Coronary artery (tissue), 2 donors: Measurements from ENCODE around the gene ADGRL3.

Experiments
- DNase-seq: peaks from one replicate; pipeline ENCODE4 v3.0.0-alpha.2; 2017; ENCODE audit warnings: low spot score
- H3K27ac ChIP-seq, 2 donors: fragments of 200-600 bp; sonication (generic); one replicate each; pipeline ENCODE4 v1.5.1; 2016 to 2019
- H3K4me3 ChIP-seq: fragments of 200-600 bp; sonication (generic); 2 replicates; pipeline ENCODE4 v1.5.1; 2016; ENCODE audit warnings: mild to moderate bottlenecking, moderate library complexity
- CTCF ChIP-seq: fragments of 200-600 bp; sonication (generic); IDR thresholded peaks from one replicate; pipeline ENCODE4 v1.5.1; 2019; ENCODE audit warnings: antibody characterized with exemption

ADGRL3 gene

DNA sequence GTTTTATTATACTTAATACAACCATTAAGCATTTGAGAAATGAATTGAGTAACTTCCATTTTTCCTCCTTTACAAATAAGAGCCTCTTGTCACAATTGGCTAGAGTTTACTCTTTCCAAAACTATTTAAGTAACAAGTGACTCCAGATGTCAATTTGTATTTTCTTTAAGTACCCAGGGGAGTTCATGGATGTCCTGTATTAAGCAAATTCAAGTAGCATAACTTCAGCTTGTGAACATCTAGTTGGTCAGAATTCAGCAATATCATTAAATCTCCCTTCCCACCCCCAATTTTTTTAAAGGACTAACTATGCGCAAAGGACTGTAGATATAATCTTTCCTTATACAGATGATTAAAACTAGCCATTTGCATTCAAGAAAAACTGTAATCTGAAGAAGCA, 1.4 kb upstream of the ADGRL3 start:
- no peak overlapping the region for H3K27ac ChIP-seq
- no peak for TF ChIP-seq CTCF
- DNase-seq = no peak
- no peak overlapping the region for H3K4me3 ChIP-seq

DNA sequence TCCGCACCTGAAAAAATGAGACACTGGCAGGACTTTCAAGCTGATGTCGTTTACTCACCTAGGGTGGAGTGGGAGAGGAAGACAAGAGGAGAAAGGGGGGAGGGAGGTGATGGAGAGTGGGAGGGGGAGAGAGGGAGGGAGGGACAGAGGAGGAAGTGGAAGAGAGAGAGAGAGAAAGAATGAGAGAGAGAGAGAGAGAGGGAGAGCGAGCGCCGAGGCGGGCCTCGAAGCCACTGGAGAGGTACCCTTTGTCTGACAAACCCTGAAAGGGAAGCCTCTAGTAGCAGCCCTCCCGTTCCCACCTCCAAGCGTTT, 296 bp upstream of the ADGRL3 start:
- no peak for DNase-seq
- H3K27ac ChIP-seq = peak overlapping the region; percentile 60 to 74
- no peak for TF ChIP-seq CTCF
- H3K4me3 ChIP-seq = peak overlapping the region; percentile 89

DNA sequence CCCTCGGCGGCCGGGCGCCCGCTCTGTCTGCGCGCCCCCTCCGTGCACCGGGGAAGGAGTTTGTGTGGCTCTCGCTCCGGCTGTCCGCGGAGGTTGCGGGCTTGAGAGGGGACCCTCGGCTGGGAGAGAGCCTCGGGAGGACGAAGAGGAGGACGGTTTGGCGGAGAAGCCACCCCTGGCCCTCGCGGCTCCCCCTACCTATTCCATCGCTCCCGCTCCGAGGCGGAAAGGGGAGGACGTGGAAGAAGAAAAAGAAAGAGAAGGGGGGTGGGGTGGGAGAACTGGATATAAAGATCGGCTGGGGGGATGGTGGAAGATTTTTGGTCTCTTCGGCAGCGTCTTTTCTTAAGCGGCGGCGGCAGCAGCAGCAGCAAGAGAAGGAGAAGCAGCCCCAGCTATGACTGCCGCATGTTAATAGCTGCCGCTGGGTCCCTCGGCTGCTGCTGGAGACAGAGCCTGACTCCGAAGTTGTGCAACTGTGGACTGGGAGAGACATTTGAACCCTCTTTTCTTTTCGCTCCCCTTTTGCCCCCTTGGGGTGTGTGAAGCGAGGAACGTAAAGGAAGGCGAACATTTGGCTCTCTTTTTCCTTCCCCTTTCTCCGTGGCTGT, 895 bp downstream of the ADGRL3 start:
- peak overlapping the region; percentile 60 to 74 for H3K27ac ChIP-seq
- peak overlapping the region; percentile 89 for H3K4me3 ChIP-seq
- DNase-seq = no peak
- no peak for TF ChIP-seq CTCF

DNA sequence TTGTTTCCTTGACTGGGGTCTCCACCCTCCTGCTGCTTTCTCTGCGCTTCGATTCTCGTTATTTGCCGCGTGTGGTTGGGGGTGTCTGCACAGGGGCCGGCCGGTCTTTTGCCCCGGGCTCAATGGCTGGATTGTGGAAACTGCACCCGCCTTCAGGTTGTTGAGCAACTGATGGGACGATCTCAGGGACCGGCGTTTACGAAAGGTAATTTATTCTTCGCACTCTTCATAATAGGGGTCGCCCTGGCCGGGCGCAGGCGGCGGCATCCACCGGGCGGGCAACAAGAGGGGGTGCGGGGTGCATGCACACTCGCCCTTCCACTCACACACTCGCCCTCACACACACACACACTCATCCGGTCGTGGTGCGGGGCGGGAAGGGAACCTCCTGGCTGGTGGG, 1.4 kb downstream of the ADGRL3 start:
- no peak for TF ChIP-seq CTCF
- Histone ChIP-seq H3K4me3 (peak overlapping the region; percentile 89), H3K27ac (peak overlapping the region; percentile 60 to 74)
- no peak for DNase-seq

- no peak for DNase-seq
- TF ChIP-seq CTCF = no peak
- peak overlapping the region; percentile 89 for H3K4me3 ChIP-seq
- H3K27ac ChIP-seq = peak overlapping the region; percentile 60 to 74
These were observed 2.0 kb downstream of the ADGRL3 start for GRCh38 chr4:61201961-61202637.

DNA sequence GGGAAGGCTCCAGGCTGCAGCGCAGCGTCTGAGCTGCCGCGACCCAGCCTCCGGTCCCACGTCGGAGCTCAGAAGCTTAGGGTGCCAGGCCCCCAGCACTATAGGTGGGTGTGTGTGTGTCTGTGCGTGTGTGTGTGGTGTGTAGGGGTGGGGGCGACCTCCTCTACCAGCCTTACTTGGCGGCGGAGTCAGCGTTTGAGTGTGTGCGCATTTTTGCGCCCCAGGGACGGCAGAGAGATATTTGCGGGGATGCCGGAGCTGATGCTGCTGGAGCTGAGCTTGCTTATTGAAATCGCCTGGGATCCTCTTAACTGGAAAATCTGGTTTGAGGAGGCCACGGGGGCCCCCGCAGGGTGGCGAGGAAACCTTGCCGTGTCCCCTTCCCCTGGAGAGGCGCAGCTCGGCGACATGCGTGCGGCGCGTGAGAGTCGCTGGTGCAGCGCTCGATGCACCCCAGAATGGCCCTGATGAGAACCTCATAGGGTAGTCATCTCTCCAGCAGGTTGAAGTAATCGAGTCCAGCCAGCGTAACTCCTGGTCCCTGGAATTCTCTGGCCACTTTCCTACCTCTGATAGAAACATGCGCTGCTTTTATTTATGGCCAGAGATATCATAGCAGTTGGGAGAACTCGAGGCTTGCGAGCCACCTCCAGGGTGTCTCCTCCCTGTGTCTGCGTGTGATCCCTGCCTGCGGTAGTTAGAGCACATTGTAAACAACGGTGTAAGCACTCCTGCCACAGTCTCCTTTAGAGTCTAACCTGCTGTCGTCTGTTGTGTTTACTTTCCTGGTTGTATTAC, 2.7 kb downstream of the ADGRL3 start:
- Histone ChIP-seq H3K27ac (peak overlapping the region; percentile 60 to 74), H3K4me3 (peak overlapping the region; percentile 89)
- DNase-seq = no peak
- no peak for TF ChIP-seq CTCF
